A549 (cell line): ENCODE measurements around the gene COL12A1.

Experiments used
- CTCF ChIP-seq: fragments of >200 bp; sonication (Bioruptor Twin); formaldehyde crosslinking; IDR thresholded peaks from 3 replicates; pipeline ENCODE4 v1.5.1; 2016
- FOSL2 ChIP-seq, 2 experiments: fragments of 450-650 bp in 1 of 2; fragments of >200 bp in 1 of 2; sonication (Bioruptor Twin) in 1 of 2; formaldehyde crosslinking; IDR thresholded peaks; 2 replicates each; pipeline versions ENCODE4 v1.5.0 to v1.6.1; 2016 to 2020; ENCODE audit warnings: mild to moderate bottlenecking in 1 of 2, moderate library complexity in 1 of 2
- MAFK ChIP-seq: fragments of 450-650 bp; IDR thresholded peaks from 2 replicates; pipeline ENCODE4 v1.6.1; 2014; ENCODE audit not compliant: partially characterized antibody
- PHF8 ChIP-seq: fragments of 200-600 bp; sonication (generic); IDR thresholded peaks from 2 replicates; pipeline ENCODE4 v1.6.1; 2016; ENCODE audit warnings: low read depth, mild to moderate bottlenecking, antibody characterized with exemption, moderate library complexity, borderline replicate concordance
- RNF2 ChIP-seq: fragments of 200-600 bp; sonication (generic); IDR thresholded peaks from 2 replicates; pipeline ENCODE4 v1.6.1; 2016; ENCODE audit warnings: low read depth, mild to moderate bottlenecking, antibody characterized with exemption, moderate library complexity, borderline replicate concordance
- TP53 ChIP-seq: fragments of 250-450 bp; sonication (Bioruptor Pico); IDR thresholded peaks from 2 replicates; pipeline ENCODE4 v1.5.0; 2021; ENCODE audit warnings: mild to moderate bottlenecking, moderate library complexity
- USF2 ChIP-seq: fragments of 450-650 bp; IDR thresholded peaks from 2 replicates; pipeline ENCODE4 v1.6.1; 2014; ENCODE audit warnings: antibody characterized with exemption
- TF ChIP-seq, protein P1 (sequence below): fragments of >200 bp; sonication (Bioruptor Twin); formaldehyde crosslinking; IDR thresholded peaks from 3 replicates; pipeline ENCODE4 v1.6.1; 2016
- TF ChIP-seq, protein P2 (sequence below): IDR thresholded peaks from 2 replicates; pipeline ENCODE4 v1.6.1; 2012

DNA sequence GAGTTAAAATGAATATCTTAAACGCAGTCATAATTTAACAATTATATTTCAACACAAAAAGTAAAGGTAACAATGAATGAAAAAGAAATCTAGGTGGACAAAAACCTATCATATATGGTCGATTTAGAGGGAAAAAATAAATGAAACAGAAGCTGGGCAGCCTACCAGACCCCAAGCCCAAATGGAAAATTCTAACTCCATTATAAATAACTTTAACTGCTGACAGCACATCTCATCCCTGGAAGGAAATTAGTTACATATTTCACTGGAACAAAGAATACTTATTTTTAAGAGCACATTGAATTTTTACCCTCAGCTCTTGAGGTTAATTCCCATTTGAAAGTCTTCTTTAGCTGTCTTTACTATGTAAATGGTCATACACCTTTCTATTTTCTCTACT lies 39.1 kb downstream of the COL12A1 start:
- TF ChIP-seq CTCF (no peak), TP53 (no peak), FOSL2 (IDR thresholded peaks at IDR 0.05) (no peak), FOSL2 (CRISPR knock-in tag; IDR thresholded peaks at IDR 0.05) (no peak), MAFK (no peak), PHF8 (no peak), RNF2 (no peak), USF2 (no peak)
- TF ChIP-seq, protein P1, sequence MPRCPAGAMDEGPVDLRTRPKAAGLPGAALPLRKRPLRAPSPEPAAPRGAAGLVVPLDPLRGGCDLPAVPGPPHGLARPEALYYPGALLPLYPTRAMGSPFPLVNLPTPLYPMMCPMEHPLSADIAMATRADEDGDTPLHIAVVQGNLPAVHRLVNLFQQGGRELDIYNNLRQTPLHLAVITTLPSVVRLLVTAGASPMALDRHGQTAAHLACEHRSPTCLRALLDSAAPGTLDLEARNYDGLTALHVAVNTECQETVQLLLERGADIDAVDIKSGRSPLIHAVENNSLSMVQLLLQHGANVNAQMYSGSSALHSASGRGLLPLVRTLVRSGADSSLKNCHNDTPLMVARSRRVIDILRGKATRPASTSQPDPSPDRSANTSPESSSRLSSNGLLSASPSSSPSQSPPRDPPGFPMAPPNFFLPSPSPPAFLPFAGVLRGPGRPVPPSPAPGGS = no peak
- TF ChIP-seq, protein P2, sequence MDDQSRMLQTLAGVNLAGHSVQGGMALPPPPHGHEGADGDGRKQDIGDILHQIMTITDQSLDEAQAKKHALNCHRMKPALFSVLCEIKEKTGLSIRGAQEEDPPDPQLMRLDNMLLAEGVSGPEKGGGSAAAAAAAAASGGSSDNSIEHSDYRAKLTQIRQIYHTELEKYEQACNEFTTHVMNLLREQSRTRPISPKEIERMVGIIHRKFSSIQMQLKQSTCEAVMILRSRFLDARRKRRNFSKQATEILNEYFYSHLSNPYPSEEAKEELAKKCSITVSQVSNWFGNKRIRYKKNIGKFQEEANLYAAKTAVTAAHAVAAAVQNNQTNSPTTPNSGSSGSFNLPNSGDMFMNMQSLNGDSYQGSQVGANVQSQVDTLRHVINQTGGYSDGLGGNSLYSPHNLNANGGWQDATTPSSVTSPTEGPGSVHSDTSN = no peak
